Thymus (tissue), 14 donors: ENCODE results near the gene ZNF525. TPM values are rescaled to one million over a fixed set of nuclear protein-coding genes. Genes with fewer than 3 reads are reported as not detected.
"Not testable (repeated sequence)": the region's sequence is repeated elsewhere in the genome, so short reads cannot be mapped to it uniquely, and the experiment has no call there.

Experiments
- DNase-seq, 9 donors: peaks; one replicate each; pipeline ENCODE4 v3.0.0-alpha.2; 2013; ENCODE audit warnings: low spot score in 9 of 9, low read depth in 6 of 9, missing footprints in 1 of 9
- H3K27ac ChIP-seq, 2 donors: one replicate each; pipeline ENCODE4 v1.5.1; 2013; ENCODE audit warnings: control low read depth in 1 of 2, low read depth in 1 of 2, low read length in 1 of 2, mild to moderate bottlenecking in 1 of 2, moderate library complexity in 1 of 2
- H3K27me3 ChIP-seq, 2 donors: one replicate each; pipeline ENCODE4 v1.5.1; 2013; ENCODE audit warnings: low read length in 1 of 2; ENCODE audit not compliant: control insufficient read depth in 2 of 2, insufficient read depth in 1 of 2
- H3K36me3 ChIP-seq, 2 donors: one replicate each; pipeline ENCODE4 v1.5.1; 2013; ENCODE audit warnings: low read length in 1 of 2, mild to moderate bottlenecking in 1 of 2, moderate library complexity in 1 of 2; ENCODE audit not compliant: control insufficient read depth in 2 of 2, insufficient read depth in 2 of 2
- H3K4me1 ChIP-seq, 2 donors: one replicate each; pipeline ENCODE4 v1.5.1; 2013; ENCODE audit warnings: low read length in 2 of 2; ENCODE audit not compliant: control insufficient read depth in 2 of 2, insufficient read depth in 2 of 2
- H3K4me3 ChIP-seq, 2 donors: one replicate each; pipeline ENCODE4 v1.5.1; 2013; ENCODE audit warnings: low read length in 2 of 2, control low read depth in 1 of 2, mild to moderate bottlenecking in 1 of 2
- H3K9me3 ChIP-seq, 2 donors: one replicate each; pipeline ENCODE4 v1.5.1; 2013; ENCODE audit warnings: low read length in 1 of 2, mild to moderate bottlenecking in 1 of 2; ENCODE audit not compliant: control insufficient read depth in 2 of 2, insufficient read depth in 1 of 2
- WGBS: extraction: QIAGEN DNeasy Blood & Tissue Kit; methylation state at CpG from one replicate; pipeline ENCODE4 v1.1.7; 2013; 5-methylcytosine and 5-hydroxymethylcytosine counted together
- long read RNA-seq, 10 donors: transcript quantifications; one replicate each; lab custom pipeline, GENCODE V29; 2026
- polyA plus RNA-seq: library from polyadenylated mRNA; stranded (reverse); fragments of 200-250 nt; gene quantifications from one replicate; pipeline ENCODE4 v1.2.3, GENCODE V29; 2013
- total RNA-seq: library from RNA; stranded (reverse); fragments of 120-200 nt; gene quantifications from one replicate; pipeline ENCODE4 v1.2.4, GENCODE V29; 2013
- donor health status: healthy.

The ZNF525 gene
- 18.0 TPM for total RNA-seq
- polyA plus RNA-seq, result 12.8 TPM
- long read RNA-seq, donor 1, result 0 reads
- long read RNA-seq, donor 2, partial matches to known transcripts, result 0 of 1 reads
- long read RNA-seq, donor 2, other reads (novel, unspliced or antisense), result 0 of 1 reads
- long read RNA-seq, donor 3, partial matches to known transcripts, result 18 of 19 reads
- long read RNA-seq, donor 3, other reads (novel, unspliced or antisense), result 0 of 19 reads
- long read RNA-seq, donor 4, result 0 reads
- long read RNA-seq, donor 5, partial matches to known transcripts, result 0 of 2 reads
- long read RNA-seq, donor 5, other reads (novel, unspliced or antisense), result 0 of 2 reads
- long read RNA-seq, donor 6, partial matches to known transcripts, result 11 of 11 reads
- long read RNA-seq, donor 6, other reads (novel, unspliced or antisense), result 0 of 11 reads
- long read RNA-seq, donor 7, partial matches to known transcripts, result 14 of 14 reads
- long read RNA-seq, donor 7, other reads (novel, unspliced or antisense), result 0 of 14 reads
- long read RNA-seq, donor 8, partial matches to known transcripts, result 0 of 1 reads
- long read RNA-seq, donor 8, other reads (novel, unspliced or antisense), result 0 of 1 reads
- long read RNA-seq, donor 9, partial matches to known transcripts, result 0 of 2 reads
- long read RNA-seq, donor 9, other reads (novel, unspliced or antisense), result 0 of 2 reads
- long read RNA-seq, donor 10, result 0 reads

GRCh38 chr19:53365134-53365898 is at the start of gene ZNF525:
Gene ZNF525, plus strand, starts transcription at chr19:53365705. Its CDS starts 6,577 bp downstream, at chr19:53372282.
- no peaks in the 10 kb centered on the region for H3K36me3 ChIP-seq
- peak; percentile 78 to 97 (median 91) for DNase-seq
- peaks cover 0 to 1% of the 10 kb centered on the region in 2 donors for H3K9me3 ChIP-seq
- peak within 1 kb of the TSS; percentile 30 to 92 for H3K27ac ChIP-seq
- no peaks in the 10 kb centered on the region for H3K27me3 ChIP-seq
- H3K4me3 ChIP-seq, result peak within 1 kb of the TSS; percentile 67 to 74
- H3K4me1 ChIP-seq, result peaks cover 0 to 8% of the 10 kb centered on the region in 2 donors
- WGBS, result 2% methylated on average over 45 of the region's 45 CpGs

GRCh38 chr19:53328967-53329366 is 36.5 kb upstream of the ZNF525 start:
- no peak for DNase-seq
- no peak overlapping the region for H3K4me3 ChIP-seq
- H3K9me3 ChIP-seq, result peaks cover 6 to 7% of the 10 kb centered on the region in 2 donors
- H3K36me3 ChIP-seq, result no peaks in the 10 kb centered on the region
- H3K27me3 ChIP-seq, result no peaks in the 10 kb centered on the region
- no peaks in the 10 kb centered on the region for H3K4me1 ChIP-seq
- no peak overlapping the region for H3K27ac ChIP-seq
- 34% methylated on average over 24 of the region's 24 CpGs for WGBS

GRCh38 chr19:53332484-53332883 is 33.0 kb upstream of the ZNF525 start:
- DNase-seq, result no peak
- Histone ChIP-seq H3K9me3 (peaks cover 6 to 12% of the 10 kb centered on the region in 2 donors), H3K4me3 (no peak overlapping the region), H3K27ac (no peak overlapping the region), H3K36me3 (peaks cover 0 to 2% of the 10 kb centered on the region in 2 donors), H3K4me1 (no peaks in the 10 kb centered on the region), H3K27me3 (no peaks in the 10 kb centered on the region)
- 89% methylated on average over 14 of the region's 14 CpGs for WGBS

DNA sequence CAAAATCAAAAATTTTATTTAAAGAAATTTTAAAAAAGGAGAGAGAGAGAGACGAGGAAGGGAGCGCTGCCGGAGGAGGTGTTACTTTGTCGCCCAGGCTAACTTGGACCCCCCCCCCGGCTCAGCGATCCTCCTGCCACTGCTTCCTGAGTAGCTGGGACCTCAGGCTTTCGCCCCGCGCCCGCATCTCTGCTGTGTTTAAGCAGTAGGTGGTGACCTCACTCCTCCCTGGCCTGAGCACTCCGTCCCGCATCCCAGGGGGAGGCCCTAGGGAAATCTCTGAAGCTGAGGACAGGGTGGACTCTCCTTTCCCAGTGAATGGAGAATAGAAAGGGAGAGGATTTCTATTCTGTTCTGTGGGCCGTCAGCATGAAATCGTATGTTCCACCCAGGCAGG is 32.4 kb upstream of the ZNF525 start:
- peak in 4 of 9 donors; percentile 0 to 12 (median 4) for DNase-seq
- peaks cover 6 to 18% of the 10 kb centered on the region in 2 donors for H3K9me3 ChIP-seq
- H3K4me3 ChIP-seq, result peak overlapping the region; percentile 72 to 74
- H3K4me1 ChIP-seq, result no peaks in the 10 kb centered on the region
- WGBS, result 2% methylated on average over 14 of the region's 14 CpGs
- peak overlapping the region in 1 of 2 donors; percentile 3 for H3K27ac ChIP-seq
- no peaks in the 10 kb centered on the region for H3K27me3 ChIP-seq
- H3K36me3 ChIP-seq, result peaks cover 0 to 8% of the 10 kb centered on the region in 2 donors

- no peaks in the 10 kb centered on the region for H3K27me3 ChIP-seq
- peaks cover 0 to 15% of the 10 kb centered on the region in 2 donors for H3K36me3 ChIP-seq
- DNase-seq, result peak; percentile 65 to 94 (median 81)
- H3K4me1 ChIP-seq, result no peaks in the 10 kb centered on the region
- WGBS, result under 1% methylated on average over 61 of the region's 61 CpGs
- H3K9me3 ChIP-seq, result peaks cover 5 to 21% of the 10 kb centered on the region in 2 donors
- H3K4me3 ChIP-seq, result peak within 1 kb of the TSS; percentile 72 to 74
- peak within 1 kb of the TSS; percentile 67 to 79 for H3K27ac ChIP-seq
These were observed 31.7 kb upstream of the ZNF525 start, which contains the start of gene ZNF845 for GRCh38 chr19:53333463-53334449. Gene ZNF845, plus strand, starts transcription at chr19:53333749. Its CDS starts 7,559 bp downstream, at chr19:53341308.

DNA sequence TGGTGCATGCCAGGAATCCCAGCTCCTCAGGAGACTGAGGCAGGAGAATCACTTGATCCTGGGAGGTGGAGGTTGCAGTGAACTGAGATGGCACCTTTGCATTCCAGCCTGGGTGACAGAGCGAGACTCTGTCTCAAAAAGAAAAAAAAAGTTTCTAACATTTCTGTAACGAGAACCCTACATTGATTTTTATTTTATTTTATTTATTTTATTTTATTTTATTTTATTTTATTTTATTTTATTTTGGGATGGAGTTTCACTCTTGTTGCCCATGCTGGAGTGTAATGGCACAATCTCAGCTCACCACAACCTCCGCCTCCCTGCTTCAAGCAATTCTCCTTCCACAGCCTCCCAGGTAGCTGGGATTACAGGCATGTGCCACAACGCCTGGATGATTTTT is 21.1 kb upstream of the ZNF525 start:
- H3K27ac ChIP-seq, DNase-seq, H3K4me1 ChIP-seq, H3K4me3 ChIP-seq, H3K27me3 ChIP-seq: not testable (repeated sequence)
- 99% methylated on average over 4 of the region's 4 CpGs for WGBS
- H3K9me3 ChIP-seq, result peaks cover 21 to 22% of the 10 kb centered on the region in 2 donors
- peaks cover 44 to 83% of the 10 kb centered on the region in 2 donors for H3K36me3 ChIP-seq

DNA sequence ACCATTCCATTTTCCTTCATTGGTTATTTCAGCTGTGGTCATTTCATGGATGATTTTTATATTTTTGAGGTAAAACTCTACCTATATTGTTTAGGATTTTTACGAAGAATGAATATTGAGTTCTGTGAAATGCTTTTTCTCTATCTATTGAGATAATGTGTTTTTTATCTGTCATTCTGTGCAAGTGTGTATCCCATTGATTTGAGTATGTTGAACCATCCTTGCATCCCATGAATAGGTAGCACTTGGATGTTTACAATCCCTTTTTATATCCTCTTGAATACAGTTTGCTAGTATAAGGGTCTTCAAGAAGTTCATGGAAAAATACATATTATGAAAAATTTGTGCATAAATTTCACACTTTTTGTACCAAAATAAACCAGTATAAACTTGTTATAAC is 9.8 kb upstream of the ZNF525 start:
- H3K36me3 ChIP-seq, result peaks cover 10 to 16% of the 10 kb centered on the region in 2 donors
- H3K4me1 ChIP-seq, result no peaks in the 10 kb centered on the region
- H3K4me3 ChIP-seq, result no peak overlapping the region
- DNase-seq, result no peak
- H3K27me3 ChIP-seq, result no peaks in the 10 kb centered on the region
- no peak overlapping the region for H3K27ac ChIP-seq
- H3K9me3 ChIP-seq, result peaks cover 12 to 39% of the 10 kb centered on the region in 2 donors
- 98% methylated on average over 1 of the region's 1 CpG for WGBS
